Cardiac fibroblast (primary cell): ENCODE data around the gene TOMM7.

ENCODE experiments used
- DNase-seq, 2 donors: peaks; one replicate each; pipeline versions ENCODE4 v3.0.0 to v3.0.0-alpha.2; 2010; ENCODE audit warnings: low read depth in 2 of 2
- H3K4me3 ChIP-seq, 2 donors: replicated peaks in 1 of 2; 1 replicate in 1 of 2; 2 replicates in 1 of 2; pipeline ENCODE4 v1.5.1; 2011; ENCODE audit warnings: low read depth in 2 of 2, low read length in 2 of 2, mild to moderate bottlenecking in 2 of 2, moderate library complexity in 1 of 2
- CTCF ChIP-seq: IDR thresholded peaks from one replicate; pipeline ENCODE4 v1.5.1; 2011; ENCODE audit warnings: low read depth, mild to moderate bottlenecking, low read length, inconsistent platforms

The TOMM7 gene

GRCh38 chr7:22824760-22825159 lies 2.1 kb upstream of the TOMM7 start:
- no peak for DNase-seq
- no peak for TF ChIP-seq CTCF
- H3K4me3 ChIP-seq: no peak overlapping the region

GRCh38 chr7:22823142-22823497 lies 471 bp upstream of the TOMM7 start:
- peak overlapping the region; percentile 77 to 90 for H3K4me3 ChIP-seq
- TF ChIP-seq CTCF: no peak
- no peak for DNase-seq

- TF ChIP-seq CTCF: no peak
- peak; percentile 29 to 39 for DNase-seq
- peak overlapping the region; percentile 77 to 90 for H3K4me3 ChIP-seq
Observed at GRCh38 chr7:22821702-22822485, 755 bp downstream of the TOMM7 start.

GRCh38 chr7:22819476-22819875 lies 3.2 kb downstream of the TOMM7 start:
- no peak for TF ChIP-seq CTCF
- DNase-seq: no peak
- no peak overlapping the region for H3K4me3 ChIP-seq

GRCh38 chr7:22814261-22815208 lies 8.1 kb downstream of the TOMM7 start:
- DNase-seq: peak; percentile 35 to 52
- H3K4me3 ChIP-seq: no peak overlapping the region
- TF ChIP-seq CTCF: no peak

- no peak for DNase-seq
- no peak overlapping the region for H3K4me3 ChIP-seq
- TF ChIP-seq CTCF: no peak
Observed at GRCh38 chr7:22812353-22812752, 10.3 kb downstream of the TOMM7 start.
